HCT116 (cell line): ENCODE data around the gene COMTD1. TPM values are rescaled to one million over a fixed set of nuclear protein-coding genes. Genes with fewer than 3 reads are reported as not detected.
"Not testable (repeated sequence)": the region's sequence is repeated elsewhere in the genome, so short reads cannot be mapped to it uniquely, and the experiment has no call there.

Experiments used
- ATAC-seq: fragments of 200-7000 bp; cut with Tn5 transposase; 2 replicates; pipeline ENCODE4 v1.9.1; 2020; ENCODE audit warnings: mild to moderate bottlenecking, moderate library complexity
- BruUV-seq: library from RNA; stranded (reverse); fragments of 400-500 nt; replicated peaks from 2 replicates; lab custom pipeline; 2021; lab: Mats Ljungman, UMichigan
- CTCF ChIA-PET: fragments of 300-600 bp; sonication (Branson Sonifier 250); formaldehyde crosslinking; loops from one replicate; lab custom pipeline; 2021; ENCODE audit warnings: antibody characterized with exemption; lab: Charles Lee
- POLR2A ChIA-PET: fragments of 300-600, 350-600 bp; sonication (Branson Sonifier 250); formaldehyde crosslinking; loops from one replicate; lab custom pipeline; 2021; ENCODE audit warnings: antibody characterized with exemption; lab: Charles Lee
- RAD21 ChIA-PET, 2 experiments: fragments of 300-600 bp; sonication (Branson Sonifier 250); formaldehyde crosslinking; loops; one replicate each; lab custom pipeline; 2023; ENCODE audit warnings: low total read pairs in 2 of 2; ENCODE audit not compliant: uncharacterized antibody in 2 of 2, unreplicated experiment in 2 of 2, low non-redundant PET in 1 of 2; lab: Charles Lee
- DNase-seq: peaks from one replicate; pipeline ENCODE4 v3.0.0-alpha.2; 2010; ENCODE audit warnings: low read depth, low spot score
- H2AFZ ChIP-seq: fragments of 200-600 bp; shearing (Covaris generic), sonication (generic); 2 replicates; pipeline ENCODE4 v1.6.1; 2017; ENCODE audit warnings: low read depth, mixed run types, mixed read lengths, antibody characterized with exemption, low read length; ENCODE audit not compliant: poor library complexity, severe bottlenecking
- H3K27ac ChIP-seq: 2 replicates; pipeline ENCODE4 v1.5.1; 2012; ENCODE audit warnings: low read depth, low read length
- H3K27me3 ChIP-seq: fragments of 200-600 bp; sonication (generic); 2 replicates; pipeline ENCODE4 v1.6.1; 2016; ENCODE audit warnings: mixed run types, low read length, mixed read lengths; ENCODE audit not compliant: insufficient read depth
- H3K36me3 ChIP-seq, 2 experiments: fragments of 200-500 bp in 1 of 2; fragments of 200-600 bp in 1 of 2; sonication (Bioruptor generic) in 1 of 2; sonication (generic) in 1 of 2; 2 replicates each; pipeline versions ENCODE4 v1.5.1 to v1.6.1; 2014 to 2016; ENCODE audit warnings: low read length in 2 of 2, inconsistent platforms in 1 of 2, mixed read lengths in 1 of 2, mixed run types in 1 of 2; ENCODE audit not compliant: insufficient read depth in 2 of 2, control insufficient read depth in 1 of 2
- H3K4me1 ChIP-seq, 2 experiments: fragments of 200-600 bp in 1 of 2; sonication (generic) in 1 of 2; 2 replicates each; pipeline versions ENCODE4 v1.5.1 to v1.6.1; 2012 to 2017; ENCODE audit warnings: low read length in 2 of 2, inconsistent platforms in 1 of 2, mild to moderate bottlenecking in 1 of 2, mixed read lengths in 1 of 2, mixed run types in 1 of 2, moderate library complexity in 1 of 2; ENCODE audit not compliant: insufficient read depth in 2 of 2, control insufficient read depth in 1 of 2
- H3K4me2 ChIP-seq: fragments of 200-600 bp; sonication (generic); 2 replicates; pipeline ENCODE4 v1.6.1; 2017; ENCODE audit warnings: mixed run types, low read length, mixed read lengths
- H3K4me3 ChIP-seq, 2 experiments: fragments of 200-600 bp in 1 of 2; sonication (generic) in 1 of 2; replicated peaks in 1 of 2; 2 replicates each; pipeline ENCODE4 v1.5.1; 2011 to 2016; ENCODE audit warnings: low read length in 2 of 2, control low read depth in 1 of 2, low read depth in 1 of 2, mild to moderate bottlenecking in 1 of 2, mixed read lengths in 1 of 2, mixed run types in 1 of 2
- H3K79me2 ChIP-seq: fragments of 200-600 bp; sonication (generic); 2 replicates; pipeline ENCODE4 v1.6.1; 2017; ENCODE audit warnings: mild to moderate bottlenecking, mixed run types, low read length, moderate library complexity, mixed read lengths; ENCODE audit not compliant: insufficient read depth
- H3K9ac ChIP-seq: fragments of 200-600 bp; sonication (generic); 2 replicates; pipeline ENCODE4 v1.6.1; 2016; ENCODE audit warnings: low read length, mixed read lengths
- H3K9me2 ChIP-seq: fragments of 200-600 bp; sonication (generic), shearing (Covaris generic); 2 replicates; pipeline ENCODE4 v1.6.1; 2017; ENCODE audit warnings: mixed run types, mild to moderate bottlenecking, moderate library complexity; ENCODE audit not compliant: insufficient read depth
- H3K9me3 ChIP-seq, 2 experiments: fragments of 200-500 bp in 1 of 2; fragments of 200-600 bp in 1 of 2; sonication (Bioruptor generic) in 1 of 2; sonication (generic) in 1 of 2; 2 replicates each; pipeline ENCODE4 v1.6.1; 2014 to 2017; ENCODE audit warnings: low read length in 2 of 2, mixed read lengths in 2 of 2, inconsistent platforms in 1 of 2, low read depth in 1 of 2, mild to moderate bottlenecking in 1 of 2, mixed run types in 1 of 2, moderate library complexity in 1 of 2; ENCODE audit not compliant: control insufficient read depth in 1 of 2, insufficient read depth in 1 of 2
- H4K20me1 ChIP-seq: fragments of 200-600 bp; sonication (generic), shearing (Covaris generic); 2 replicates; pipeline ENCODE4 v1.6.1; 2017; ENCODE audit warnings: mixed run types, mild to moderate bottlenecking, moderate library complexity; ENCODE audit not compliant: insufficient read depth
- CBX3 ChIP-seq: IDR thresholded peaks from 2 replicates; pipeline ENCODE4 v1.6.1; 2012; ENCODE audit warnings: low read depth
- CEBPB ChIP-seq: IDR thresholded peaks from 2 replicates; pipeline ENCODE4 v1.6.1; 2012; ENCODE audit warnings: low read depth
- EGR1 ChIP-seq: IDR thresholded peaks from 2 replicates; pipeline ENCODE4 v1.6.1; 2012; ENCODE audit warnings: low read depth
- ELF1 ChIP-seq: IDR thresholded peaks from 2 replicates; pipeline ENCODE4 v1.6.1; 2012; ENCODE audit warnings: low read depth, borderline replicate concordance
- EZH2 ChIP-seq: fragments of 200-600 bp; sonication (generic); IDR thresholded peaks from 2 replicates; pipeline ENCODE4 v1.6.1; 2017; ENCODE audit warnings: antibody characterized with exemption, mixed run types
- FOSL1 ChIP-seq: IDR thresholded peaks from 2 replicates; pipeline ENCODE4 v1.6.1; 2012; ENCODE audit warnings: low read depth
- JUND ChIP-seq: IDR thresholded peaks from 2 replicates; pipeline ENCODE4 v1.6.1; 2012
- POLR2AphosphoS5 ChIP-seq: IDR thresholded peaks from 2 replicates; pipeline ENCODE4 v1.6.1; 2011; ENCODE audit warnings: mild to moderate bottlenecking, low read depth, low read length, moderate library complexity
- RAD21 ChIP-seq: IDR thresholded peaks from 2 replicates; pipeline ENCODE4 v1.6.1; 2012; ENCODE audit warnings: low read depth, mild to moderate bottlenecking
- REST ChIP-seq: IDR thresholded peaks from 2 replicates; pipeline ENCODE4 v1.6.1; 2012; ENCODE audit warnings: low read depth
- SIN3A ChIP-seq: IDR thresholded peaks from 2 replicates; pipeline ENCODE4 v1.6.1; 2012; ENCODE audit warnings: low read depth
- SP1 ChIP-seq: IDR thresholded peaks from 2 replicates; pipeline ENCODE4 v1.6.1; 2012; ENCODE audit warnings: low read depth
- SRF ChIP-seq: IDR thresholded peaks from 2 replicates; pipeline ENCODE4 v1.6.1; 2012; ENCODE audit warnings: low read depth
- YY1 ChIP-seq: IDR thresholded peaks from 2 replicates; pipeline ENCODE4 v1.6.1; 2011; ENCODE audit warnings: low read length, low read depth, moderate library complexity, mild to moderate bottlenecking; ENCODE audit not compliant: insufficient replicate concordance; ENCODE audit errors: extremely low read depth
- intact Hi-C: fragments of 100-400 bp; cut with micrococcal nuclease; formaldehyde crosslinking; loops from 2 replicates; pipeline ENCODE4 v1.10.0; 2022
- total RNA-seq: library from RNA; stranded (reverse); gene quantifications from one replicate; pipeline ENCODE4 v1.2.1, GENCODE V29; 2021; ENCODE audit not compliant: unreplicated experiment
- TF ChIP-seq, protein P1 (sequence below): IDR thresholded peaks from 2 replicates; pipeline ENCODE4 v1.6.1; 2011; ENCODE audit warnings: mild to moderate bottlenecking, low read length, moderate library complexity; ENCODE audit not compliant: insufficient replicate concordance; ENCODE audit errors: extremely low read depth
- TF ChIP-seq, protein P2 (sequence below): IDR thresholded peaks from 2 replicates; pipeline ENCODE4 v1.6.1; 2012

Gene COMTD1
- total RNA-seq, 1 experiment from 2014 or later = 35.1 TPM

- H3K9me3 ChIP-seq, H4K20me1 ChIP-seq, DNase-seq, H3K27ac ChIP-seq, ATAC-seq, H3K36me3 ChIP-seq, H3K9me2 ChIP-seq, H3K4me2 ChIP-seq, CTCF ChIA-PET, H3K79me2 ChIP-seq, BruUV-seq, RAD21 ChIA-PET, intact Hi-C loops, H3K27me3 ChIP-seq, H2AFZ ChIP-seq, H3K9ac ChIP-seq, H3K4me3 ChIP-seq, POLR2A ChIA-PET: not testable (repeated sequence)
- H3K4me1 ChIP-seq = peaks cover 2 to 20% of the 10 kb centered on the region in 2 experiments; a peak in 2 of 4 replicates
Measured at GRCh38 chr10:75194625-75195024, 41.1 kb downstream of the COMTD1 start.

DNA sequence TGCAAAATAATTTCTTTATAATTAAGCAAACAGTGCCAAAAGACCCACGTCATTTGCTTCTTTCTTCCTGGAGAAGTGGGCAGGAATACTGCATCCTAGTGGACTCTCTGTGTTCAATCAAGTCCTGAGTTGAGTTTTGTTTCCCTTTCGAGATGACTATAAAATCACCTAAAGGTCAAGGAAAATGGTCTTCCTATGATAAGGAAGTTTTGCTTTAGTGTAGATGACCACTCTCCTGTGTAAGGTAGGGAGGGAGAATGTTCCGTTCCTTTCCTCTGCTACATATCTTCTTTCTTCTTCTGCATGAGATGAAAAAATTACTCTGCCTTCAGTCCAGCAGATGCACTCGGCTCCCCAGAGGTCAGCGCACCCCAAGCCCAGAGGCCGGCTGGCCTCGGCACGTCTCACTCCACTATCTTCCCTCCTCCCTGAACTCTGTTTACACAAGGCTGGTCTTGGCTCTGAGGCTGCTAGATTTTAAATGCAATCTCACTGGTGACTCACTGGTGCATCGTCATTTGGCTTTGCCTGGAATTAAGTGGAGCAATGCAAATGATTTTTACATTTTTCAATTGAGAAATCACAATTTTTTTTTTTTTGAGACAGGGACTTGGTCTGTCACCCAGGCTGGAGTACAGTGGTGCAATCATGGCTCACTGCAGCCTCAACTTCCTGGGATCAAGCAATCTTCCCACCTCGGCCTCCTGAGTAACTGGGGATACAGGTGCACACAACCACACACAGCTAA, 43.8 kb downstream of the COMTD1 start:
- BruUV-seq = no TSS peak
- H2AFZ ChIP-seq = no peak overlapping the region
- DNase-seq (no peak), ATAC-seq (no peak)
- peaks cover 2 to 22% of the 10 kb centered on the region in 2 experiments; a peak in 2 of 4 replicates for H3K4me1 ChIP-seq
- no peak overlapping the region for H3K4me3 ChIP-seq
- H3K36me3 ChIP-seq = no peaks in the 10 kb centered on the region
- intact Hi-C loops = no loop called here
- H3K9ac ChIP-seq = no peak overlapping the region
- RAD21 ChIA-PET = no interaction called here
- no peak overlapping the region for H3K27ac ChIP-seq
- H3K9me3 ChIP-seq = no peaks in the 10 kb centered on the region
- H3K79me2 ChIP-seq = no peaks in the 10 kb centered on the region
- H3K27me3 ChIP-seq = no peaks in the 10 kb centered on the region
- POLR2A ChIA-PET = no interaction called here
- 0 out of 2 replicates have a peak overlapping the region, but pooled peaks have one; percentile 0 for H3K4me2 ChIP-seq
- H4K20me1 ChIP-seq = no peaks in the 10 kb centered on the region
- CTCF ChIA-PET = no interaction called here
- H3K9me2 ChIP-seq = no peaks in the 10 kb centered on the region
- TF ChIP-seq, protein P1, sequence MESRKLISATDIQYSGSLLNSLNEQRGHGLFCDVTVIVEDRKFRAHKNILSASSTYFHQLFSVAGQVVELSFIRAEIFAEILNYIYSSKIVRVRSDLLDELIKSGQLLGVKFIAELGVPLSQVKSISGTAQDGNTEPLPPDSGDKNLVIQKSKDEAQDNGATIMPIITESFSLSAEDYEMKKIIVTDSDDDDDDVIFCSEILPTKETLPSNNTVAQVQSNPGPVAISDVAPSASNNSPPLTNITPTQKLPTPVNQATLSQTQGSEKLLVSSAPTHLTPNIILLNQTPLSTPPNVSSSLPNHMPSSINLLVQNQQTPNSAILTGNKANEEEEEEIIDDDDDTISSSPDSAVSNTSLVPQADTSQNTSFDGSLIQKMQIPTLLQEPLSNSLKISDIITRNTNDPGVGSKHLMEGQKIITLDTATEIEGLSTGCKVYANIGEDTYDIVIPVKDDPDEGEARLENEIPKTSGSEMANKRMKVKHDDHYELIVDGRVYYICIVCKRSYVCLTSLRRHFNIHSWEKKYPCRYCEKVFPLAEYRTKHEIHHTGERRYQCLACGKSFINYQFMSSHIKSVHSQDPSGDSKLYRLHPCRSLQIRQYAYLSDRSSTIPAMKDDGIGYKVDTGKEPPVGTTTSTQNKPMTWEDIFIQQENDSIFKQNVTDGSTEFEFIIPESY = no peak
- TF ChIP-seq CEBPB = no peak
- TF ChIP-seq ELF1 = no peak
- no peak for TF ChIP-seq REST
- no peak for TF ChIP-seq RAD21
- TF ChIP-seq EGR1 = no peak
- TF ChIP-seq SRF = no peak
- no peak for TF ChIP-seq FOSL1
- TF ChIP-seq POLR2AphosphoS5 = no peak
- TF ChIP-seq JUND = no peak
- TF ChIP-seq SIN3A = no peak
- TF ChIP-seq SP1 = no peak
- TF ChIP-seq EZH2 = no peak
- TF ChIP-seq, protein P2, sequence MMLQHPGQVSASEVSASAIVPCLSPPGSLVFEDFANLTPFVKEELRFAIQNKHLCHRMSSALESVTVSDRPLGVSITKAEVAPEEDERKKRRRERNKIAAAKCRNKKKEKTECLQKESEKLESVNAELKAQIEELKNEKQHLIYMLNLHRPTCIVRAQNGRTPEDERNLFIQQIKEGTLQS = no peak
- no peak for TF ChIP-seq CBX3
- no peak for TF ChIP-seq YY1
